Hepatocyte (in vitro differentiated cells): ENCODE results near the gene ZBTB33.

Source experiments
- CTCF ChIP-seq: fragments of 200-600 bp; sonication (generic); IDR thresholded peaks from 2 replicates; pipeline ENCODE4 v1.5.1; 2016; ENCODE audit warnings: antibody characterized with exemption, mild to moderate bottlenecking; ENCODE audit not compliant: poor library complexity
- EZH2 ChIP-seq: fragments of 200-600 bp; sonication (generic); IDR thresholded peaks from 2 replicates; pipeline ENCODE4 v1.6.1; 2016; ENCODE audit warnings: antibody characterized with exemption, mild to moderate bottlenecking, borderline replicate concordance

- TF ChIP-seq CTCF (no peak), EZH2 (no peak)
Observed at GRCh38 chrX:120224388-120224787, 26.2 kb upstream of the ZBTB33 start.
